HG02623 (cell line): ENCODE measurements around the gene CD300LG.
"Not testable (repeated sequence)": the region's sequence is repeated elsewhere in the genome, so short reads cannot be mapped to it uniquely, and the experiment has no call there.

Experiments
- ATAC-seq: cut with Tn5 transposase; IDR thresholded peaks from one replicate; pipeline ENCODE4 v1.9.1; 2021; ENCODE audit warnings: moderate library complexity; ENCODE audit not compliant: unreplicated experiment

CD300LG gene

DNA sequence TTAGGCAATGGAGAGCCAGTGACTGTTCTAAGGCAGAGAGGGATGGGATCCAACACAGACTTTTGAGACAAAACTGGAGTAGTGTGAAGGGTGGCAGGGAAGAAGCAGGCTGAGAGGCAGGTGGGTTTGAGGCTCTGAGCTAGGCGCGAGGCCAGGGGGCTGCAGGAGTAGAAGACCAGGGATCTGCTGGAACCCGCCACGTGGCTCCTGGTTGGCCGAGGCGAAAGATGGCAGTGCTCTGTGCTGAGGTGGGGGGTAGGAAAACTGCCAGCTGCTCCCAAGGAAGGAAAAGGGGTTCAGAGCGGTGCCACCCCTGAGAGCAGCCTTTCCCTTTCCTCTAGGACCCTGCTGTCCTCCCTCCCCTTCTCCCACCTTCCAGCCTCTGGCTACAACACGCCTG, 5.6 kb downstream of the CD300LG start:
- ATAC-seq, result no peak

DNA sequence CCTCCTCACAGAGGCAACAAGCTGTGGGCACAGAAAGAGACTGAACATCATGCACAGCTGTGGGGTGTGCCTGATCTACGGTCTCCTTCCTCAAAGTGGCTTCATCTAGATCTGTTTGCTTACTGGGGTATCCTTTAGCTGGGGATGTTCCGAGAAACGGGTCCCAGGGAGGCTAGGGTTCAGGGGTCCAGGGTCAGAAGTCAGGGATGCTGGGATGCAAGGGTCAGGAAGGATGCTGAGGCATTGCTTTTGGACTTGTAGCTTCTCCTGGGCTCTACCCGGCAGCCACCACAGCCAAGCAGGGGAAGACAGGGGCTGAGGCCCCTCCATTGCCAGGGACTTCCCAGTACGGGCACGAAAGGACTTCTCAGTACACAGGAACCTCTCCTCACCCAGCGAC, 6.6 kb downstream of the CD300LG start:
- ATAC-seq, result no peak

- ATAC-seq, result no peak
Measured at GRCh38 chr17:43854498-43854897, 7.5 kb downstream of the CD300LG start.

GRCh38 chr17:43855061-43855460, 8.1 kb downstream of the CD300LG start:
- ATAC-seq, result no peak

DNA sequence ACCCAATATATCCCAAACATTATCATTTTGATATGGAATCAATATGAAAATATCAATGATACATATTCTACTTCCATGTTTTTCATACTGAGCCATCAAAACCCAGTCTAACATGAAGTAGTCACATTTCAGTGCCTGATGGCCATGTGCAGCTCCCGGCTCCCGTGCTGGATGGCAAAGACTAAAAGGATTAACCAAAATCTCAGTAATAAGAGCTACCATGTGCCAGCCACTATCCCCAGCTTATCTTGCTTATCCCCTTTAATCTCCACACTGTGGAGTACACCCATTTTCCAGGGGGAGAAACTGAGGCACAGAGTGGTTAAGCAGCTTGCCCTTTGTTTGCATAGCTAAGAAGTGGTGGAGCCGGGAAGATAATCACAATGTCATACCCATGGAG, 9.2 kb downstream of the CD300LG start:
- no peak for ATAC-seq

DNA sequence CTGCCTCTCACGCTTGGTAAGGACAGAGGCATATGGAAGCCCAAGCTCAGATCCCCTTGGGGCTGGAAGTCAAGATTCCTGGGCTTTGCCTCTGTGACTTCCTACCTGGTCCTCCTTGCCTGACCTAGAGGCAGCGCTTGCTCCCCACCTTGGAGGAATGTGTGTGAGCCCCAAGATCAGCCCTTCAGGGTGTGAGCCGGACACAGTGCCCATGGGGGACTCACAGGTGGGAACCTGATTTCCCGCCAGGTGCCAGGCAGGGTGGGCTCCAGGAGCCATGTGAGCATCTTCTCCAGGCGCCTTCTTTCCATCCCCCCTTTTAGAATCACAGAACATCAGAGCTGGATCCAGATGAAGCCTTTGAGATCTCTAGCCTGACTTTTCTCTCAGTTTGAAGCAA, 10.2 kb downstream of the CD300LG start:
- ATAC-seq, result no peak

DNA sequence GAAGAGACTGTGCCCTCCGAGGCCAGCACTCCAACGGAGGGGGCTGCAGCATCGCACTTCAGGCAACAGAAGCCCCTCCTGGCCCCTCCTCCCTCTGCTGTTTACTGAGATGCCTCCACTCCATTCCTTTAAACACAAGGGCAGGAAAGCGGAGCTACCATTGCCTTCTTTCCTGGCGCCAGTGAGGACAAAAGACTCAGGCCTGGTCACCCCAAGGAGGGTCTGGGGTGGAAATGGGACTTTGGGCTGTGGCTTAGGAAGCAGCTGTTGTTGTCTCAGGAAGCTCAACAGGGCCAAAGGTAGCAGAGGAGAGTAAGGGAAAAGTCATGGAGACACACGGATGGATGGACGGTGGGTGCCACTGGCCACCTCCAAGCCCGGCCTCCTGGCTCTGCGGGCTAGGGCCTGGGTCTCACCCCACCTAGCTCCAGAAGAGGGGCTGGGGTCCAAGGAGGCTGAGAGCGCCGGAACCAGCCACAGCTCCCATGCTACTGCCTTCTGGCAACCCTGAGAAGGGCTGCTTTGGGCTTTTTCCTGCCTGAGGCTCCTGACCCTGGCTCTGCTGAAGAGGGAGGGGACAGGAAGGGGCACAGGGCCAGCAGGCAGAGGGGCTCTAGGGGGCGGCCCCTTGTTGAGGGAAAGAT, 11.1 kb downstream of the CD300LG start:
- ATAC-seq, result no peak

DNA sequence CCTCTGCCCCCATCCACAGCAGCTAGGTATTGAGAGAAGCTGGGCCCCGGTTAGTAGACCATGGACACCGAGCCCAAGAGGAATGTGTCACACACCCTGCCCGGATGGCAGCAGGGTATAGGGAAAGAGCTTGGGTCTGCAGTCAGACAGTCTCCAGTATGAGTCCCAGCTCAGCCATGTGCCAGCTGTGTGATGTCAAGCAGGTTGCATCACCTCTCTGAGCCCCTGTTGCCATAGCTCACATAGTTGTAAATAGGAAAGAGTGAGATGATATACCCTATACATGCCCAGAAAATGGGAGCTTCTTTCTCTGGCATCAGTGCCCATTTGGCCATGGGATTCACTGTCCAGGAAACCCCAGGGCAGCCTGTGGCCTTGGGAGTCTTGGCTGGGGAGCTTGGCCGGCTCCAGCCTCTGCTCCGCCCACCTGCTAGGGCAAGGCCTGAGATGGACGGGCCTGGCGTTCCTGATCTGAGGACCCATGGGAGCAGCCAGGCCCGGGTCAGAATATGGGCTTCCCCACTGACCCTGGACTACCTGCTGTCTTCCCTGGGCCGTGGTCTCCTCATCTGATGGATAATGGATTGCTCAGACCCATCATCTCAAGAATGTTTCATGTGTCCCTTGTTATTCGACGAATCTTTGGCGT, 13.2 kb downstream of the CD300LG start:
- no peak for ATAC-seq

DNA sequence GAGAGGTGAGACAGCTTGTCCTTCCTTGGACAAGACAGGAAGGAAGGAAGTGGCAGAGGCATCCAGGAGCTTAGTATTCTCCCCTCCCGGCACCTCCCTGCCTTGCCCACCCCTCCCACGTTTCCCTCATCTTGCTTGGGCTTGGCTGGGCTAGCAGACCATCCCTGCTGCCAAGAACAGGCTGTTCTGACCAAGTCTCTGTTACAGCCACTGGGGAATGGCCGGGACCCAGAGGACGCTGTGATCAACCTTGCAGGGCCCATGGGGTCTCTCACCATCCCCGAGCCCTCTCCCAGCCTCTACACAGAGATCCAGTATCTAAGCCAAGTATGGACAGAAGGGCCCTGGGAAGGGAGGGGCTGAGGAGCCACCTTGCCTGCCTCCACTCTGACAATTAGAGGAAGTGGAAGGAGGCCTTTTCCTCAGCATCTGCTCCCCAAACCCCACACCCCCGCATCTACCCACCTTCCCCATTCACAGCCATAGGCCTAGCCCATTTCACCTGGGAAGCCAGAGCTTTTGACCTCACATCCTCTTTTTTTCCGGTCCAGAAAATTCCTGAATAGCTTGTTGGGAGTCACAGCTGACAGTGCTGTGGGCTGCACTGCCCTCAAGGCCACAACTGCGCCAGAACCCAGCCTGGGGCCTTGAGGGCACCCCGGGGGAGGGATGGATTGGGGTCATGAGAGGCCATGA, 14.1 kb downstream of the CD300LG start:
- no peak for ATAC-seq

DNA sequence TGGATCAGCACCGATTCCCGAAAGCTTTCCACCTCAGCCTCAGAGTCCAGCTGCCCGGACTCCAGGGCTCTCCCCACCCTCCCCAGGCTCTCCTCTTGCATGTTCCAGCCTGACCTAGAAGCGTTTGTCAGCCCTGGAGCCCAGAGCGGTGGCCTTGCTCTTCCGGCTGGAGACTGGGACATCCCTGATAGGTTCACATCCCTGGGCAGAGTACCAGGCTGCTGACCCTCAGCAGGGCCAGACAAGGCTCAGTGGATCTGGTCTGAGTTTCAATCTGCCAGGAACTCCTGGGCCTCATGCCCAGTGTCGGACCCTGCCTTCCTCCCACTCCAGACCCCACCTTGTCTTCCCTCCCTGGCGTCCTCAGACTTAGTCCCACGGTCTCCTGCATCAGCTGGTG, 15.0 kb downstream of the CD300LG start:
- no peak for ATAC-seq

- ATAC-seq, result no peak
Measured at GRCh38 chr17:43864161-43864984, 17.4 kb downstream of the CD300LG start.

DNA sequence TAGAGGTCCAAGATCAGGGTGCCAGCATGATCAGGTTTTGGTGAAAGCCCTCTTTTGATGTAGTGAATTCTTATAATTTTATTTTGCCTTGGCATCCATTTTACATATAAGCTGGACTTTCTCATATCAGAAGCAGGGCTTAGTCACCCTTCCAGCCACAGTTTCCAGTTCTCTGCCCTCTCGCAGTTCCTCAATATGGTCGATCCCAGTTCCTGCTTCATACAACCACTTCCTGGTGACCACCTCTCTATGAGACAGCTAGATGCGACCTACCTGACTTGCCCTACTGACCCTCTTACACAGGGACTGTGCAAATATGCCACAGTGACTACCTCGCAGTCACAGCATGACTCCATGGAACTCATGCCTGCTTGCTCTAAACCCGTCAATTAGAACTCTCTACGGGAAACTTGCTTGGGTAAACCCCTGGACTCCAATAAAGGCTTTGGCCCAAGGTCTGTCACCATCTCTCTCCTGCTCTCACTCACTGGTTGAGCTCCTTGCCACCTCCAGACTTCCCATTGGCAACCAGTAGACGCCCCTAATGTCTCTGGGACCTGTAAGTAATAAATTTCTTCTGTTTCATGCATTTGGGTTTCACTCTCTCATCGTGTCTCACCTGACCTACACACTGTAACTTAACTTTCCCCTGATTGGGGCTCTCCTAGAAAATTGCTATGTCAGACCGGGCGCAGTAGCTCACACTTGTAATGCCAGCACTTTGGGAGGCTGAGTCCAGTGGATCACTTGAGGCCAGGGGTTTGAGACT, 21.4 kb downstream of the CD300LG start:
- ATAC-seq, result no peak

DNA sequence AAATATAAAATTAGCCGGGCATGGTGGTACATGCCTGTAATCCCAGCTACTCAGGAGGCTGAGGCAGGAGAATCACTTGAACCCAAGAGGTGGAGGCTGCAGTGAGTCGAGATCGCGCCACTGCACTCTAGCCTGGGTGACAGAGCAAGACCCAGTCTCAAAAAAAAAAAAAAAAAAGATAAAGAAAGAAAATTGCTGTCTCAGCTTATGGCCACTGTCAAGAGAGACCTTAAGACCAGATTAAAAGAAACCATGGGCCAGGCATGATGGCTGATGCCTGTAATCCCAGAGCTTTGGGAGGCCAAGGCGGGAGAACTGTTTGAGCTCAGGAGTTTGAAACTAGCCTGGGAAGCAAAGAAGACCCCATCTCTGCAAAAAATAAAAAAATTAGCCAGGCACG, 22.1 kb downstream of the CD300LG start:
- ATAC-seq, result not testable (repeated sequence)

DNA sequence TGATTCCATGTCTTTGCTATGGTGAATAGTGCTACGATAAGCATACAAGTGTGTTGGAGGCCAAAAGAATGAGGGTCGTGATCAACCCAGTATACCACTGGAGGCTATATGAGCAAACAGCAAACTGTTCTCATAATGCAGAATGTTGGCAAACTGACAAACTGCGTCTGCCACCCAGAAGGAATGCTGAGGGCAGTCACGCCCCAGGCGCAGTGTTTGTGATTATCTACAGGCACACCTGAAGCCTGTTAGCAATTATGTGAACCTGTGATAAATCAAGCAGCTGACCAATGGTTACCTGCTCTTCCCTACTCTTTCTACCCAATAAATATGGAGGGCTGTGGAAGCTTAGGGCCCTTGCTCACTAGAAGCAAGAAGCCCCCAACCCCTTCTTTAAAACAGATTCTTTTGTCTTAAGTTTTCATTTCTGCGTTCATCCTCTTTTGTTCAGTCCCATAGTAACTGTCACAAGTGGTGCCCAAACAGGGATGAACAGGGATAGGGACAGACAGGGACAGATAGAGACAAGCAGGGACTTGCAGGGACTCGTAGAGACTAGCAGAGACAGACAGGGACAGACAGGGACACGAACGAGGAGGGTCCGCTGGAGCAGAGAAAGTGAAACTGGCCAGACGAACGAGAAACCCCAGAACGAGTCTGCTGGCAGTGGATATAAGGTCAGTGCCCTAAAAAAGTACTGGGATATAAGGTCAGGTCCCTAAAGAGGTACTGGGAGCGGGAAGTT, 25.1 kb downstream of the CD300LG start:
- ATAC-seq, result no peak

DNA sequence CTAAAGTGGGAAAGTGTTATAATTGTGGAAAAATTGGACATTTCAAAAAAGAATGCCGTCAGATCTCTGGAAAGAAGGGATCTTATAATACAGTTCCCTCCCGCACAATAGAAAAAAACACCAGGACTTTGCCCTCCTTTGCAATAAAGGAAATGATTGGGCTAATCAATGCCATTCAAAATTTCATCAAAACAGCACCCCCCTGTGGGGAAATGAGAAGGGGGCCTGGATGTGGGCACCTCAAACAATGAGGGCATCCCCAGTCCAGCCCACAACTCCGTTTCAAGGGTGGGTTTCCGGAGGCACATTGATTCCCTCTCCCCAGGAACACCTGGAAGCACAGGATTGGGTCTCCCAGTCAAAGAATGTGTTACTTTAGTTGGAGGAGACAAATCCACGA, 26.1 kb downstream of the CD300LG start:
- no peak for ATAC-seq

DNA sequence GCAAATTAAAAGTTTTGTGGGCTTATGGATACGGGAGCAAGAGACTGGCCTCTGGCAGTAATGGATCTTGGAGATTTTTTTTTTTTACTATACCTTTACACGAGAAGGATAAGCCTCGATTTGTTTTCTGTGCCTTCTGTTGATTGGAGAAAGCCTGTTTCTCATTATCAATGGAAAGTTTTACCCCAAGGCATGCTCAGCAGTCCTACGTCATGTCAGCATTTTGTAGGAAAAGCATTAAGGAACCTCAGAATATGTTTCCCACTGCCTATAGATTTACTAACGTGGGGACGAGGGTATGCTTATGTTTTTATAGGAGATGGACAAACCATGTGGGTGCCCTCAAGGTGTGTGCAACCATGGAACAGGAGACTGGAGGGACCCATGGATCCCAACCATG, 26.8 kb downstream of the CD300LG start:
- ATAC-seq, result no peak

- no peak for ATAC-seq
Measured at GRCh38 chr17:43874293-43874692, 27.3 kb downstream of the CD300LG start.

GRCh38 chr17:43875476-43876147, 28.6 kb downstream of the CD300LG start:
- no peak for ATAC-seq

GRCh38 chr17:43877031-43877430, 30.1 kb downstream of the CD300LG start:
- no peak for ATAC-seq
